H9 (cell line): Measurements from ENCODE around the gene ZNF665. TPM values are rescaled to one million over a fixed set of nuclear protein-coding genes. Genes with fewer than 3 reads are reported as not detected.

Source experiments
- DNase-seq: peaks from one replicate; pipeline ENCODE4 v3.0.0-alpha.2; 2017
- H2AFZ ChIP-seq: one replicate; pipeline ENCODE4 v1.6.1; 2013; ENCODE audit warnings: mild to moderate bottlenecking, low read length, control low read depth, moderate library complexity
- H2AK5ac ChIP-seq: 2 replicates; pipeline ENCODE4 v1.6.1; 2013; ENCODE audit warnings: low read length, control low read depth, mixed read lengths; ENCODE audit not compliant: insufficient read length
- H2BK120ac ChIP-seq: one replicate; pipeline ENCODE4 v1.6.1; 2013; ENCODE audit warnings: low read depth, mild to moderate bottlenecking, low read length, control low read depth, inconsistent platforms; ENCODE audit not compliant: poor library complexity, severe bottlenecking
- H2BK12ac ChIP-seq: 2 replicates; pipeline ENCODE4 v1.6.1; 2013; ENCODE audit warnings: low read length, control low read depth, mixed read lengths, low read depth; ENCODE audit not compliant: insufficient read length
- H2BK15ac ChIP-seq: 2 replicates; pipeline ENCODE4 v1.6.1; 2013; ENCODE audit warnings: low read depth, low read length, control low read depth
- H2BK20ac ChIP-seq: one replicate; pipeline ENCODE4 v1.6.1; 2013; ENCODE audit warnings: low read depth, mild to moderate bottlenecking, low read length, control low read depth, inconsistent platforms; ENCODE audit not compliant: poor library complexity, severe bottlenecking
- H2BK5ac ChIP-seq: 2 replicates; pipeline ENCODE4 v1.6.1; 2013; ENCODE audit warnings: low read length, control low read depth, mixed read lengths; ENCODE audit not compliant: insufficient read length
- H3K14ac ChIP-seq: 2 replicates; pipeline ENCODE4 v1.6.1; 2013; ENCODE audit warnings: low read length, control low read depth; ENCODE audit not compliant: insufficient read depth
- H3K18ac ChIP-seq: 2 replicates; pipeline ENCODE4 v1.6.1; 2013; ENCODE audit warnings: low read depth, mild to moderate bottlenecking, mixed read lengths, low read length, control low read depth; ENCODE audit not compliant: insufficient read length
- H3K23ac ChIP-seq: 2 replicates; pipeline ENCODE4 v1.6.1; 2013; ENCODE audit warnings: low read length, control low read depth, mixed read lengths, low read depth; ENCODE audit not compliant: insufficient read length
- H3K23me2 ChIP-seq: 2 replicates; pipeline ENCODE4 v1.6.1; 2013; ENCODE audit warnings: low read depth, mild to moderate bottlenecking, mixed read lengths, low read length, control low read depth; ENCODE audit not compliant: insufficient read length, poor library complexity, severe bottlenecking
- H3K27ac ChIP-seq: 2 replicates; pipeline ENCODE4 v1.5.1; 2013; ENCODE audit warnings: low read length, control low read depth, mixed read lengths, low read depth; ENCODE audit not compliant: insufficient read length
- H3K27me3 ChIP-seq: 2 replicates; pipeline ENCODE4 v1.6.1; 2013; ENCODE audit warnings: low read length, control low read depth, inconsistent platforms; ENCODE audit not compliant: insufficient read depth
- H3K4ac ChIP-seq: 2 replicates; pipeline ENCODE4 v1.6.1; 2013; ENCODE audit warnings: low read depth, mild to moderate bottlenecking, control low read depth, inconsistent platforms, low read length, moderate library complexity
- H3K4me1 ChIP-seq: 2 replicates; pipeline ENCODE4 v1.6.1; 2013; ENCODE audit warnings: low read length, control low read depth, inconsistent platforms; ENCODE audit not compliant: insufficient read depth
- H3K4me2 ChIP-seq: 2 replicates; pipeline ENCODE4 v1.6.1; 2013; ENCODE audit warnings: low read length, control low read depth, mixed read lengths; ENCODE audit not compliant: insufficient read length, insufficient read depth
- H3K56ac ChIP-seq: 2 replicates; pipeline ENCODE4 v1.6.1; 2013; ENCODE audit warnings: low read depth, mild to moderate bottlenecking, mixed read lengths, low read length, control low read depth; ENCODE audit not compliant: insufficient read length
- H3K79me1 ChIP-seq: 2 replicates; pipeline ENCODE4 v1.6.1; 2013; ENCODE audit warnings: low read depth, mild to moderate bottlenecking, moderate library complexity, low read length, control low read depth, inconsistent platforms; ENCODE audit not compliant: insufficient read depth, poor library complexity, severe bottlenecking
- H3K79me2 ChIP-seq: 2 replicates; pipeline ENCODE4 v1.6.1; 2013; ENCODE audit warnings: low read length, control low read depth, inconsistent platforms; ENCODE audit not compliant: insufficient read depth
- H3K9ac ChIP-seq: 2 replicates; pipeline ENCODE4 v1.6.1; 2013; ENCODE audit warnings: low read length, control low read depth, mixed read lengths; ENCODE audit not compliant: insufficient read length; ENCODE audit errors: extremely low read depth
- H3K9me3 ChIP-seq: one replicate; pipeline ENCODE4 v1.6.1; 2013; ENCODE audit warnings: low read depth, low read length, inconsistent platforms; ENCODE audit not compliant: control insufficient read depth
- H3T11ph ChIP-seq: one replicate; pipeline ENCODE4 v1.6.1; 2013; ENCODE audit warnings: mild to moderate bottlenecking, low read length, control low read depth, inconsistent platforms
- H4K20me1 ChIP-seq: one replicate; pipeline ENCODE4 v1.6.1; 2013; ENCODE audit not compliant: control insufficient read depth, insufficient read length, insufficient read depth
- H4K5ac ChIP-seq: 2 replicates; pipeline ENCODE4 v1.6.1; 2013; ENCODE audit warnings: low read depth, mild to moderate bottlenecking, mixed read lengths, low read length, control low read depth; ENCODE audit not compliant: insufficient read length
- H4K8ac ChIP-seq: replicated peaks from 2 replicates; pipeline ENCODE4 v1.6.1; 2013; ENCODE audit warnings: low read length, control low read depth, mixed read lengths, low read depth; ENCODE audit not compliant: insufficient read length
- H4K91ac ChIP-seq: 2 replicates; pipeline ENCODE4 v1.6.1; 2013; ENCODE audit warnings: low read depth, mild to moderate bottlenecking, moderate library complexity, mixed read lengths, low read length, control low read depth; ENCODE audit not compliant: insufficient read length
- H3K27ac Mint-ChIP-seq, 3 experiments: 2 replicates in 2 of 3; 3 replicates in 1 of 3; pipeline ENCODE4 v1.8.0; 2020 to 2021; ENCODE audit warnings: mixed read lengths in 3 of 3, mild to moderate bottlenecking in 1 of 3, moderate library complexity in 1 of 3
- H3K27me3 Mint-ChIP-seq: 2 replicates; pipeline ENCODE4 v1.8.0; 2021; ENCODE audit warnings: low read depth, mild to moderate bottlenecking, moderate library complexity, mixed read lengths
- H3K36me3 Mint-ChIP-seq, 3 experiments: 2 replicates in 2 of 3; 3 replicates in 1 of 3; pipeline ENCODE4 v1.8.0; 2020 to 2021; ENCODE audit warnings: low read depth in 3 of 3, mixed read lengths in 3 of 3; ENCODE audit not compliant: insufficient read depth in 1 of 3
- H3K4me1 Mint-ChIP-seq, 2 experiments: 2 replicates each; pipeline ENCODE4 v1.8.0; 2020; ENCODE audit warnings: mixed read lengths in 2 of 2
- H3K4me3 Mint-ChIP-seq, 2 experiments: 2 replicates in 1 of 2; 3 replicates in 1 of 2; pipeline ENCODE4 v1.8.0; 2020 to 2021; ENCODE audit warnings: mild to moderate bottlenecking in 2 of 2, mixed read lengths in 2 of 2, moderate library complexity in 1 of 2
- H3K9me3 Mint-ChIP-seq, 2 experiments: 2 replicates in 1 of 2; 3 replicates in 1 of 2; pipeline ENCODE4 v1.8.0; 2020; ENCODE audit warnings: mild to moderate bottlenecking in 2 of 2, mixed read lengths in 2 of 2, moderate library complexity in 1 of 2
- CTCF ChIP-seq: fragments of 200-600 bp; sonication (generic); conservative IDR thresholded peaks from 3 replicates; pipeline ENCODE4 v1.8.0; 2021; ENCODE audit warnings: antibody characterized with exemption, mild to moderate bottlenecking
- WGBS: extraction: QIAGEN DNeasy Blood & Tissue Kit; methylation state at CpG from one replicate; pipeline ENCODE4 v1.1.7; 2013; ENCODE audit warnings: missing lambda C conversion rate, low lambda C conversion rate, mixed read lengths; ENCODE audit not compliant: insufficient read length; ENCODE audit errors: extremely low coverage; 5-methylcytosine and 5-hydroxymethylcytosine counted together
- total RNA-seq: library from RNA; stranded (reverse); gene quantifications from 2 replicates; pipeline ENCODE4 v1.2.1, GENCODE V29; 2021

Gene ZNF665
- total RNA-seq, 1 experiment from 2014 or later = 3.7 TPM

- Histone ChIP-seq H2AK5ac (no peak overlapping the region), H3K9me3 (no peaks in the 10 kb centered on the region), H3K27ac (no peak overlapping the region), H2BK120ac (no peak overlapping the region), H3K14ac (no peak overlapping the region), H4K5ac (no peak overlapping the region), H4K91ac (no peak overlapping the region), H3K79me1 (peaks cover 5% of the 10 kb centered on the region), H3K23ac (no peak overlapping the region), H2BK5ac (no peak overlapping the region), H3K23me2 (peaks cover 14% of the 10 kb centered on the region), H3K4ac (no peak overlapping the region), H2BK20ac (no peak overlapping the region), H3K4me1 (no peaks in the 10 kb centered on the region), H3K27me3 (no peaks in the 10 kb centered on the region), H3K4me2 (no peak overlapping the region), H3K56ac (no peak overlapping the region), H4K8ac (no peak overlapping the region), H3K18ac (no peak overlapping the region), H3T11ph (no peak overlapping the region), H2BK12ac (no peak overlapping the region), H2BK15ac (no peak overlapping the region), H4K20me1 (no peaks in the 10 kb centered on the region), H3K9ac (no peak overlapping the region), H2AFZ (no peak overlapping the region), H3K79me2 (no peaks in the 10 kb centered on the region)
- no peak for TF ChIP-seq CTCF
- H3K27ac Mint-ChIP-seq = no peak overlapping the region
- peaks cover 11% of the 10 kb centered on the region for H3K27me3 Mint-ChIP-seq
- DNase-seq = no peak
- H3K4me3 Mint-ChIP-seq = no peak overlapping the region
- no CpG with 5 or more reads among the region's 3 CpGs for WGBS
- H3K4me1 Mint-ChIP-seq = peaks cover 15% of the 10 kb centered on the region in 2 experiments
- peaks cover 15 to 23% (median 17%) of the 10 kb centered on the region in 3 experiments for H3K36me3 Mint-ChIP-seq
- peaks cover 4 to 9% of the 10 kb centered on the region in 2 experiments; a peak in 3 of 5 replicates for H3K9me3 Mint-ChIP-seq
These were observed 2.9 kb downstream of the ZNF665 start for GRCh38 chr19:53190253-53190652.
